MG63 (cell line): Measurements from ENCODE around the gene PKHD1. TPM values are rescaled to one million over a fixed set of nuclear protein-coding genes. Genes with fewer than 3 reads are reported as not detected.
A peak's percentile ranks its signal among the peaks of the same experiment; 100 is the strongest.
"Not testable (repeated sequence)": the region's sequence is repeated elsewhere in the genome, so short reads cannot be mapped to it uniquely, and the experiment has no call there.

Experiments used
- DNase-seq: peaks from one replicate; pipeline ENCODE4 v3.0.0-alpha.2; 2020
- H3K27me3 ChIP-seq: fragments of 250-450 bp; sonication (Bioruptor Pico); 2 replicates; pipeline ENCODE4 v1.5.1; 2020; ENCODE audit warnings: mild to moderate bottlenecking, moderate library complexity
- H3K36me3 ChIP-seq: fragments of 250-450 bp; sonication (Bioruptor Pico); 2 replicates; pipeline ENCODE4 v1.5.1; 2020; ENCODE audit warnings: mild to moderate bottlenecking, moderate library complexity
- H3K4me3 ChIP-seq: fragments of 250-450 bp; sonication (Bioruptor Pico); 2 replicates; pipeline ENCODE4 v1.5.1; 2020; ENCODE audit warnings: mild to moderate bottlenecking, moderate library complexity
- H3K9me3 ChIP-seq: fragments of 250-450 bp; sonication (Bioruptor Pico); 2 replicates; pipeline ENCODE4 v1.5.1; 2020; ENCODE audit warnings: mild to moderate bottlenecking, moderate library complexity
- total RNA-seq: library from RNA; depleted of rRNA; stranded (reverse); fragments of >200 nt; shearing (Covaris generic); gene quantifications from 2 replicates; pipeline ENCODE4 v1.2.3, GENCODE V29; 2014; ENCODE audit warnings: low replicate concordance

Gene PKHD1
- total RNA-seq, 1 experiment from 2014 or later: not detected

DNA sequence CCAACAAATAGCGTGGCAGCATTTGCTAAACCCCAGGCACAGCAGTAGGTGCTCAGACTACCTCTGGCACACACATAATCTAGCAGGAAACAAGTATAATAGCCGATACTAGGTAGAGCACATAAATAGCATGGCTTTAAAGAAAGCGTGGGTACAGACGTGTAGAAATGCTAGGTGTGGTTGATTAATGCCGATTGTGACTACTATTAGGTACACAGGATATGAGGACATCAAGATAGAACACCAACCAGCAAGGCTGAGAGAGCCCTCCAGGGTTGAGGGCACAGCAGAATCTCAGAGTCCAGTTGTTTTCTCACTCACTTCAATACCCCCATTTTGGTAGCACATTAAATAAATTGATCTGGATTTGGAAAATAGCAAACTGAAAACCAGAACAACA lies 100.5 kb downstream of the PKHD1 start:
- no peak for DNase-seq
- Histone ChIP-seq H3K9me3 (no peaks in the 10 kb centered on the region), H3K36me3 (no peaks in the 10 kb centered on the region), H3K4me3 (no peak overlapping the region), H3K27me3 (no peaks in the 10 kb centered on the region)

DNA sequence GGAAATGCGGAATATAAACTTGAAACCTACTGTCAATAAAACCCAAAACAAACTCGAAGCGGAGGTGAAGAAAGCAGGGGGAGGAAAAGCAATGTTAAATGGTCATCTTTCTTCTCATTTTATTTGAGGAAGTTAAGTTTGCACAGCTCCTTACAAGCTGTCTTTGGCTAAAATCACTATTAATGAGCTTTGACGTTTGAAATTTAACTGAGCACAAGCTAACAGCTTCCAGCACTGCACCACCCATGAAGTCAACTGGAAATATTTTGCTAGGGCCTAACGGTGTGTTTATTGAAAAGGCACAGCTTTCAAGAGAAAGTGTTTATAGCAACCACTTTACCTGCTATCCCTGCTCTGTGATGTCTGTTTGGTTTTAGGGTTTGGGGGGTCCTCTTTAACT lies 103.8 kb downstream of the PKHD1 start:
- no peak for DNase-seq
- Histone ChIP-seq H3K4me3 (no peak overlapping the region), H3K27me3 (no peaks in the 10 kb centered on the region), H3K9me3 (no peaks in the 10 kb centered on the region), H3K36me3 (no peaks in the 10 kb centered on the region)

- H3K27me3 ChIP-seq, H3K36me3 ChIP-seq, DNase-seq, H3K9me3 ChIP-seq, H3K4me3 ChIP-seq: not testable (repeated sequence)
Observed at GRCh38 chr6:51982695-51983094, 104.7 kb downstream of the PKHD1 start.

DNA sequence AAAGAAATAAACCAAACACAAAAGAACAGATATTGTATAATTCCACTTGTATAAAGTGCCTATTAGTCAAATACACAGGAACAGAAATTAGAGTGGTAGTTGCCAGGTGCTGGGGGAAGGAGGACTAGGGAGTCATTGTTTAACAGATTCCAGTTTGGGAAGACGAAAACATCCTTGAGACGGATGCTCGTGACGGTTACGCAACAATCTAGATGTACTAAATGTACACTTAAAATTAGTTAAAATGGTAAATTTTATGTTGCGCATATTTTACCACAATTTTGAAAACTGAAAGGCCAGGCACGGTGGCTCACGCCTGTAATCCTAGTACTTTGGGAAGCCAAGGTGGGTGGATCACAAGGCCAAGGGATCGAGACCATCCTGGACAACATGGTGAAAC lies 111.0 kb downstream of the PKHD1 start:
- no peak for DNase-seq
- H3K9me3 ChIP-seq: no peaks in the 10 kb centered on the region
- no peaks in the 10 kb centered on the region for H3K27me3 ChIP-seq
- no peaks in the 10 kb centered on the region for H3K36me3 ChIP-seq
- no peak overlapping the region for H3K4me3 ChIP-seq

DNA sequence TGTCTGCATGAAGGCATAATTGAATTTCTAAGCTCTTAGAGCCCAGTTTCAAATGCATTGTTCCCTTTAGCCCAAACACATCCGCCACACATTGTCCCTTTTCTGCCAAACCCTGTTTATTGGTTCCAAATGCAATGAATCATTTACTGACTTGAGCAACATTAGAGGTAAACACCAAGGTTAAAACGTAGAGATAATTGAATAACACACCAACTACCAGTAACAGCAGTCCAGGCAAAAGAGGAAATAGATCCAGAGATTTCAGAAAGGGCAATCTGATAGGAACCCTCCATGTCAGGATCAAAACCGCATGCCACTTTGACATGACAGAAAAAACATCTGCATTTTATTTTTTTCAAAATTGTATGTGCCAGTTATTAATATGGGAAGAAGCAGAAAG lies 114.8 kb downstream of the PKHD1 start:
- H3K4me3 ChIP-seq: no peak overlapping the region
- H3K9me3 ChIP-seq: no peaks in the 10 kb centered on the region
- DNase-seq: no peak
- no peaks in the 10 kb centered on the region for H3K27me3 ChIP-seq
- no peaks in the 10 kb centered on the region for H3K36me3 ChIP-seq

DNA sequence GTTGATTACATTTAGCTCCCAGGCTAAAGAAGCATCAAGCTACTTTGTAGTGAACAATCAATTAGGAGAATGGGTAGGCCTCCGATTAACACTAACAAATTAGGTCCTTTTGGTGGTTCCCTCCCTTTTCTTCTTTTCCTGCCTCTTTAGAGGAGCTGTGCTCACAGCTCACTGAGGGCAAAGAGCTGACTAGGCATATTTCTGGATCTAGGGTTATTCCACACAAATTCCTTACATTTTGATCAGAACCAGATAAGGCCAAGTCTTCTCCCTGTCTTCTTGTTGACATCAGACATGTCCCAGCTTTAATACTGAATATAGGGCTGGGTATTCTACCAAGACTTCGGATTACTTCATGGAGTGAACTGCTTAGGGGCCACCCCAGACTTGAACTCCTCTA lies 119.1 kb downstream of the PKHD1 start:
- H3K36me3 ChIP-seq: no peaks in the 10 kb centered on the region
- no peak for DNase-seq

DNA sequence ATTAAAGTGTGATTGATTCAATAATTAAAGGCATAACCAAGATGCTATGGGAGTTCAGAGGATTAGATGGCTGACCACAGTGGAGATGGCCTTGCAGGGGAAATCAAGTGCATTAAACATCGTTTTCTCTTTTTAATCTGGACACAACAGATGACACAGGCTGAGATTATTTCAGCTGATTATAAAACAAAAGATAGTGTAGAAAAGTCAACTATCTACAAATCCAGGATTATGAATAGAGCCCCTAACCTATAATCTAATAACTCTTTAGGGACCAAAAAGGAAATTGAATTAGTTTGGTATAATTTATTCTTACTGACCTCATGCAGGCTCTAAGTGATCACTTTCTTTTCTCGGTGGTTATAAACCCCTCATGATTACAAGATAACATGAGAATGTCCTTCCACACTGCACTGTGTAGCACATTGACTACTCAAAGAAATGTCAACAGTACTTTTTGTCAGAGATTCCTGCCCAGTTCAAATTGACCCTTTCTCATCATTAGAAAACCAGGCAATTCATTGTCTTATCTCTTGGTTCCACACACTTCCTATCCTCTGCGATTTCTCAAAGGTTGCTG lies 122.1 kb downstream of the PKHD1 start:
- Histone ChIP-seq H3K9me3 (no peaks in the 10 kb centered on the region), H3K27me3 (no peaks in the 10 kb centered on the region), H3K36me3 (no peaks in the 10 kb centered on the region), H3K4me3 (no peak overlapping the region)
- no peak for DNase-seq

More for the DNA sequence above, 119.1 kb downstream of the PKHD1 start:
- H3K27me3 ChIP-seq: no peaks in the 10 kb centered on the region
- no peak overlapping the region for H3K4me3 ChIP-seq
- H3K9me3 ChIP-seq: no peaks in the 10 kb centered on the region

- H3K27me3 ChIP-seq: no peaks in the 10 kb centered on the region
- no peak overlapping the region for H3K4me3 ChIP-seq
- H3K9me3 ChIP-seq: no peaks in the 10 kb centered on the region
- H3K36me3 ChIP-seq: no peaks in the 10 kb centered on the region
- DNase-seq: no peak
Observed at GRCh38 chr6:51963980-51964379, 123.4 kb downstream of the PKHD1 start.

GRCh38 chr6:51962354-51962753 lies 125.1 kb downstream of the PKHD1 start:
- no peak overlapping the region for H3K4me3 ChIP-seq
- no peak for DNase-seq

GRCh38 chr6:51960419-51960818 lies 127.0 kb downstream of the PKHD1 start:
- Histone ChIP-seq H3K27me3 (no peaks in the 10 kb centered on the region), H3K4me3 (no peak overlapping the region), H3K9me3 (no peaks in the 10 kb centered on the region), H3K36me3 (no peaks in the 10 kb centered on the region)
- DNase-seq: no peak

More at GRCh38 chr6:51962354-51962753, 125.1 kb downstream of the PKHD1 start:
- Histone ChIP-seq H3K36me3 (no peaks in the 10 kb centered on the region), H3K27me3 (no peaks in the 10 kb centered on the region), H3K9me3 (no peaks in the 10 kb centered on the region)

- DNase-seq: peak; percentile 33
- H3K27me3 ChIP-seq: no peaks in the 10 kb centered on the region
Observed at GRCh38 chr6:51959744-51960383, 127.5 kb downstream of the PKHD1 start.

GRCh38 chr6:51954681-51955080 lies 132.7 kb downstream of the PKHD1 start:
- Histone ChIP-seq H3K4me3 (no peak overlapping the region), H3K36me3 (no peaks in the 10 kb centered on the region), H3K9me3 (no peaks in the 10 kb centered on the region), H3K27me3 (no peaks in the 10 kb centered on the region)
- no peak for DNase-seq

More at GRCh38 chr6:51959744-51960383, 127.5 kb downstream of the PKHD1 start:
- Histone ChIP-seq H3K36me3 (no peaks in the 10 kb centered on the region), H3K9me3 (no peaks in the 10 kb centered on the region), H3K4me3 (no peak overlapping the region)

DNA sequence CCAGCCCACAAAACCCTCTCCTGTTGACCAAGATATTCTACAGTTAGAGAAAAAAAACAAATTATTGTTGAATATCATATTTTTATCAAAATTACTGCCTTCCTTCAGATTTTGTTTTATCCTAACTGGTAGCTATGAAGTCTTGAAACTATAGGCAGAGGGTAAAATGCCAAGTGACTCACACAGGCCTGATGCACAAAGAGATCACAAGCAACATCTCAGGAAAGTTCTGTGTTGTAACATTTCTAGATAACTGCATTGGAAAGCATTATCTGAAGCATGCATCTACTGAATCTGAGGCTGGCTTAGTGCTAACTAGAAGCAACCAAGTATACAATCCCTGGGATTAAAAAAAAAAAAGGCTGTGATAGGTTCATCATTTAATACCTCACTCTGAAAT lies 134.2 kb downstream of the PKHD1 start:
- DNase-seq: no peak
- Histone ChIP-seq H3K36me3 (no peaks in the 10 kb centered on the region), H3K27me3 (no peaks in the 10 kb centered on the region), H3K9me3 (no peaks in the 10 kb centered on the region), H3K4me3 (no peak overlapping the region)

- DNase-seq: no peak
- Histone ChIP-seq H3K36me3 (no peaks in the 10 kb centered on the region), H3K4me3 (no peak overlapping the region), H3K9me3 (no peaks in the 10 kb centered on the region), H3K27me3 (no peaks in the 10 kb centered on the region)
Observed at GRCh38 chr6:51951924-51952323, 135.5 kb downstream of the PKHD1 start.

- H3K4me3 ChIP-seq: no peak overlapping the region
- H3K27me3 ChIP-seq: no peaks in the 10 kb centered on the region
- no peaks in the 10 kb centered on the region for H3K9me3 ChIP-seq
- DNase-seq: no peak
- H3K36me3 ChIP-seq: no peaks in the 10 kb centered on the region
Observed at GRCh38 chr6:51949526-51949925, 137.9 kb downstream of the PKHD1 start.

DNA sequence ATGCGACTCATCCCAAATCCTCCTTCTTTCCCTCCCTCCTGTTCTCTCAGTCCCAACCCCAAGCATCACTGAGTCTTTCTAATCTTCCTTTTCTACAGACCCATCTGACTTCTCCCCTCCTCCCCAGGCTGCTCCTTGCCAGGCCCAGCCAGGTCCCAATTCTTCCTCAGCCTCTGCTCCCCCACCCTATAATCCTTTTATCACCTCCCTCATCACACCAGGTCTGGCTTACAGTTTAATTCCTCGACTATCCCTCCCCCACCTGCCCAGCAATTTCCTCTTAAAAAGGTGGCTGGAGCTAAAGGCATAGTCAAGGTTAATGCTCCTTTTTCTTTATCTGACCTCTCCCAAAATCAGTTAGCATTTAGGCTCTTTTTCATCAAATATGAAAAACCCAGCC lies 147.7 kb downstream of the PKHD1 start:
- not testable (repeated sequence) for H3K36me3 ChIP-seq, H3K4me3 ChIP-seq, H3K9me3 ChIP-seq, DNase-seq, H3K27me3 ChIP-seq

DNA sequence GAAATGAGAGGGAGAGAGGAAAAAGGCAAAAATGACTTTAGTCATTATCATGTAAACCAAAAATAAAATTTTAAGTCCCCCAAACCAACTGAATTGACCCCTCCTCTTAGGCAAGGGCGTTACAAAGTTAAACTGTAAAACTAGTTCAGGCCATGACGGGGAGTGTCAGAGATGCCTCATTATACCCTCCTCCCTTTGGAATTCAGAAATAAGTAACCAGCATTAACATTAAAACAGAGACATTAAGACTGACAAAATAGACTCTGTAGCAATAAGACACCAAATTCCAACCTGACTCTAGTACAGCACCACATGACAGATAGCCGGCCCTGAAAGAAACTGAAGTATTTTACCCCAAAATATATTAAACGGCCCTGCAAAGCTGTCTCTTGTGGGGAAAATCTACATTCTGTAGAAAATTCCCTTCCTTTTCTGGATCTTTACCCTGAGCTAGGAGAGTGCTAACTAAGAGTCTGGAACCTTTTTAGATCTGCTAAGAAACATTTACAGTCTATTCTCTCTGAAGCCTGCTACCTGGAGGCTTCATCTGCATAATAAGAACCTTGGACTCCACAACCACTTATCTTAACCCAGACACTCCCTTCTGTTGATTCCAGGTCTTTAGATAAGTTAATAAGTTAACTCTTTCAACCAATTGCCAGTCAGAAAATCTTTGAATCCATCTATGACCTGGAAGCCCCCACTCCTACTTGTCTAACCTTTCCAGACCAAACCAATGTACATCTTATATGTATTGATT lies 150.7 kb downstream of the PKHD1 start:
- H3K4me3 ChIP-seq: no peak overlapping the region
- no peaks in the 10 kb centered on the region for H3K36me3 ChIP-seq
- no peaks in the 10 kb centered on the region for H3K9me3 ChIP-seq
- H3K27me3 ChIP-seq: no peaks in the 10 kb centered on the region
- DNase-seq: no peak

DNA sequence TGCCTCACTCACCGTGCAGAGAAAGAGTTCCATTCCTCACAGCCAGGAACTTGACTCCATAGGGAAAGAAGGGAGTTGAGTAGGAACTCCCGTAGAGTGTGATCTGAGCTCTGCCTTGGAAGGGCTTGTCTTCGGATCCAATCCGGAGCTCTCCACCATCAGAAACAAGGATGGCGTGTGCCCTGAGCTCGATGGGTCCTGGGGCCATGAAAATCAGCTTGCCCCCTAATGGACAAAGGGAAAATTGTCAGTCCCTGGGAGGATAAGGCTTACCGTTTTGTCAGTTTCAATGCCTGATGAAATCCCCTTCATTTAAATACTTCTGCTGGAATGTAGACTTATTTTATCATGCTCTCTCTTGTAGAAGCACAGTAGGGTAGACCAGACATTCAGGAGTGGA lies 153.3 kb downstream of the PKHD1 start:
- no peak for DNase-seq
- Histone ChIP-seq H3K36me3 (no peaks in the 10 kb centered on the region), H3K4me3 (no peak overlapping the region), H3K9me3 (no peaks in the 10 kb centered on the region), H3K27me3 (no peaks in the 10 kb centered on the region)
